ENCODE measurements around the gene KLF11. TPM values are rescaled to one million over a fixed set of nuclear protein-coding genes. Genes with fewer than 3 reads are reported as not detected.
"Not testable (repeated sequence)": the region's sequence is repeated elsewhere in the genome, so short reads cannot be mapped to it uniquely, and the experiment has no call there.

Gene KLF11
- total RNA-seq, 2 donors from 2014 or later: 5.9 to 11.0 TPM

- H3K27ac Mint-ChIP-seq: no peak overlapping the region
- DNase-seq: no peak
- H3K27me3 Mint-ChIP-seq (ENCODE audit: low read depth): peaks cover 86% of the 10 kb centered on the region
- H3K4me3 Mint-ChIP-seq: no peak overlapping the region
- peaks cover 18% of the 10 kb centered on the region for H3K4me1 Mint-ChIP-seq (ENCODE audit: low read depth)
- no peaks in the 10 kb centered on the region for H3K9me3 Mint-ChIP-seq
- no peaks in the 10 kb centered on the region for H3K36me3 Mint-ChIP-seq (ENCODE audit: insufficient read depth in 2 of 2)
- ATAC-seq (replicated peaks in 1 of 2): no peak
These were observed 41.8 kb downstream of the KLF11 start for GRCh38 chr2:10085043-10085667.

- no peak for ATAC-seq (replicated peaks in 1 of 2)
- Mint-ChIP-seq H3K27ac (no peak overlapping the region), H3K9me3 (no peaks in the 10 kb centered on the region), H3K36me3 (ENCODE audit: insufficient read depth in 2 of 2) (peaks cover 0 to 2% of the 10 kb centered on the region in 2 donors), H3K27me3 (ENCODE audit: low read depth) (peaks cover 91% of the 10 kb centered on the region), H3K4me1 (ENCODE audit: low read depth) (peaks cover 22% of the 10 kb centered on the region), H3K4me3 (no peak overlapping the region)
- no peak for DNase-seq
These were observed 42.3 kb downstream of the KLF11 start for GRCh38 chr2:10085668-10086059.

- Mint-ChIP-seq H3K4me1 (ENCODE audit: low read depth) (peaks cover 19% of the 10 kb centered on the region), H3K27ac (no peak overlapping the region), H3K9me3 (peaks cover under 1% of the 10 kb centered on the region in 2 donors), H3K36me3 (ENCODE audit: insufficient read depth in 2 of 2) (peaks cover 2 to 6% of the 10 kb centered on the region in 2 donors), H3K4me3 (no peak overlapping the region), H3K27me3 (ENCODE audit: low read depth) (peaks cover 87% of the 10 kb centered on the region)
- DNase-seq (no peak), ATAC-seq (replicated peaks in 1 of 2) (no peak)
These were observed 43.6 kb downstream of the KLF11 start for GRCh38 chr2:10086950-10087349.

- peaks cover 22% of the 10 kb centered on the region for H3K4me1 Mint-ChIP-seq (ENCODE audit: low read depth)
- DNase-seq (no peak), ATAC-seq (replicated peaks in 1 of 2) (no peak)
- H3K27ac Mint-ChIP-seq: no peak overlapping the region
- H3K4me3 Mint-ChIP-seq: no peak overlapping the region
- peaks cover 87% of the 10 kb centered on the region for H3K27me3 Mint-ChIP-seq (ENCODE audit: low read depth)
- peaks cover 6 to 10% of the 10 kb centered on the region in 2 donors for H3K36me3 Mint-ChIP-seq (ENCODE audit: insufficient read depth in 2 of 2)
- peaks cover 4% of the 10 kb centered on the region in 2 donors for H3K9me3 Mint-ChIP-seq
These were observed 44.0 kb downstream of the KLF11 start for GRCh38 chr2:10087360-10087759.

- ATAC-seq (replicated peaks in 1 of 2) (no peak), DNase-seq (no peak)
- Mint-ChIP-seq H3K4me3 (no peak overlapping the region), H3K9me3 (peaks cover 4 to 6% of the 10 kb centered on the region in 2 donors), H3K4me1 (ENCODE audit: low read depth) (peaks cover 15% of the 10 kb centered on the region), H3K27me3 (ENCODE audit: low read depth) (peaks cover 85% of the 10 kb centered on the region), H3K27ac (no peak overlapping the region), H3K36me3 (ENCODE audit: insufficient read depth in 2 of 2) (peaks cover 10 to 14% of the 10 kb centered on the region in 2 donors)
These were observed 46.3 kb downstream of the KLF11 start for GRCh38 chr2:10089565-10090190.

GRCh38 chr2:10091182-10091888, 48.0 kb downstream of the KLF11 start:
- peak; percentile 48 to 50 for ATAC-seq (replicated peaks in 1 of 2)
- peak; percentile 15 to 28 for DNase-seq
- Mint-ChIP-seq H3K27ac (no peak overlapping the region), H3K4me3 (peak overlapping the region; percentile 50 to 82), H3K27me3 (ENCODE audit: low read depth) (peaks cover 77% of the 10 kb centered on the region), H3K4me1 (ENCODE audit: low read depth) (peaks cover 15% of the 10 kb centered on the region), H3K9me3 (peaks cover 4 to 6% of the 10 kb centered on the region in 2 donors), H3K36me3 (ENCODE audit: insufficient read depth in 2 of 2) (peaks cover 10 to 14% of the 10 kb centered on the region in 2 donors)

GRCh38 chr2:10091889-10092244, 48.5 kb downstream of the KLF11 start:
- not testable (repeated sequence) for ATAC-seq (replicated peaks in 1 of 2); DNase-seq; H3K9me3 Mint-ChIP-seq; H3K27ac Mint-ChIP-seq
- Mint-ChIP-seq H3K36me3 (ENCODE audit: insufficient read depth in 2 of 2) (peaks cover 10 to 14% of the 10 kb centered on the region in 2 donors), H3K4me1 (ENCODE audit: low read depth) (peaks cover 15% of the 10 kb centered on the region), H3K27me3 (ENCODE audit: low read depth) (peaks cover 72% of the 10 kb centered on the region), H3K4me3 (peak overlapping the region; percentile 20 to 33)

GRCh38 chr2:10094271-10094814, 51.0 kb downstream of the KLF11 start:
- Mint-ChIP-seq H3K27me3 (ENCODE audit: low read depth) (peaks cover 65% of the 10 kb centered on the region), H3K4me1 (ENCODE audit: low read depth) (peaks cover 15% of the 10 kb centered on the region), H3K27ac (no peak overlapping the region), H3K4me3 (no peak overlapping the region), H3K36me3 (ENCODE audit: insufficient read depth in 2 of 2) (peaks cover 10 to 14% of the 10 kb centered on the region in 2 donors), H3K9me3 (peaks cover 4 to 6% of the 10 kb centered on the region in 2 donors)
- no peak for ATAC-seq (replicated peaks in 1 of 2)
- DNase-seq: no peak

GRCh38 chr2:10095175-10095574, 51.8 kb downstream of the KLF11 start:
- Mint-ChIP-seq H3K9me3 (peaks cover 4 to 6% of the 10 kb centered on the region in 2 donors), H3K4me1 (ENCODE audit: low read depth) (peaks cover 15% of the 10 kb centered on the region), H3K27ac (no peak overlapping the region), H3K4me3 (no peak overlapping the region), H3K36me3 (ENCODE audit: insufficient read depth in 2 of 2) (peaks cover 10 to 14% of the 10 kb centered on the region in 2 donors), H3K27me3 (ENCODE audit: low read depth) (peaks cover 57% of the 10 kb centered on the region)
- DNase-seq: no peak
- no peak for ATAC-seq (replicated peaks in 1 of 2)

- peaks cover 6% of the 10 kb centered on the region for H3K4me1 Mint-ChIP-seq (ENCODE audit: low read depth)
- H3K9me3 Mint-ChIP-seq: peaks cover 4 to 6% of the 10 kb centered on the region in 2 donors
- no peak overlapping the region for H3K27ac Mint-ChIP-seq
- H3K27me3 Mint-ChIP-seq (ENCODE audit: low read depth): peaks cover 50% of the 10 kb centered on the region
- DNase-seq (no peak), ATAC-seq (replicated peaks in 1 of 2) (no peak)
- no peak overlapping the region for H3K4me3 Mint-ChIP-seq
- H3K36me3 Mint-ChIP-seq (ENCODE audit: insufficient read depth in 2 of 2): peaks cover 8 to 9% of the 10 kb centered on the region in 2 donors
These were observed 53.3 kb downstream of the KLF11 start for GRCh38 chr2:10096641-10097040.

GRCh38 chr2:10097352-10098148, 54.2 kb downstream of the KLF11 start:
- H3K4me1 Mint-ChIP-seq (ENCODE audit: low read depth): peaks cover 1% of the 10 kb centered on the region
- H3K4me3 Mint-ChIP-seq: no peak overlapping the region

GRCh38 chr2:10101491-10101890, 58.1 kb downstream of the KLF11 start:
- ATAC-seq (replicated peaks in 1 of 2) (no peak), DNase-seq (no peak)
- H3K4me1 Mint-ChIP-seq (ENCODE audit: low read depth): no peaks in the 10 kb centered on the region
- H3K4me3 Mint-ChIP-seq: no peak overlapping the region
- peaks cover 21% of the 10 kb centered on the region for H3K27me3 Mint-ChIP-seq (ENCODE audit: low read depth)
- H3K36me3 Mint-ChIP-seq (ENCODE audit: insufficient read depth in 2 of 2): no peaks in the 10 kb centered on the region
- no peak overlapping the region for H3K27ac Mint-ChIP-seq
- no peaks in the 10 kb centered on the region for H3K9me3 Mint-ChIP-seq

More at GRCh38 chr2:10097352-10098148, 54.2 kb downstream of the KLF11 start:
- ATAC-seq (replicated peaks in 1 of 2) (peak; percentile 66), DNase-seq (peak; percentile 38 to 48)
- H3K27ac Mint-ChIP-seq: no peak overlapping the region
- H3K27me3 Mint-ChIP-seq (ENCODE audit: low read depth): peaks cover 45% of the 10 kb centered on the region
- H3K9me3 Mint-ChIP-seq: no peaks in the 10 kb centered on the region
- H3K36me3 Mint-ChIP-seq (ENCODE audit: insufficient read depth in 2 of 2): peaks cover 1 to 3% of the 10 kb centered on the region in 2 donors

Measured in activated T-cell treated with anti-CD3 and anti-CD28 coated beads, Interleukin-2, amount 50 U/mL, for 72 hours (primary cell).